ENCODE results near the gene TNFRSF1B. TPM values are rescaled to one million over a fixed set of nuclear protein-coding genes. Genes with fewer than 3 reads are reported as not detected.
A peak's percentile ranks its signal among the peaks of the same experiment; 100 is the strongest.

Gene TNFRSF1B
- total RNA-seq, 2 donors from 2014 or later = 95.4 to 130 TPM

- H3K9me3 Mint-ChIP-seq = no peaks in the 10 kb centered on the region
- DNase-seq = no peak
- H3K36me3 Mint-ChIP-seq (ENCODE audit: insufficient read depth in 2 of 2) = peaks cover 5% of the 10 kb centered on the region in 2 donors
- H3K27me3 Mint-ChIP-seq (ENCODE audit: low read depth) = no peaks in the 10 kb centered on the region
- ATAC-seq (replicated peaks in 1 of 2) = no peak
- no peak overlapping the region for H3K4me3 Mint-ChIP-seq
- H3K27ac Mint-ChIP-seq = no peak overlapping the region
- peaks cover 60% of the 10 kb centered on the region for H3K4me1 Mint-ChIP-seq (ENCODE audit: low read depth)
Measured at GRCh38 chr1:12185918-12186678, 19.3 kb downstream of the TNFRSF1B start.

GRCh38 chr1:12186679-12186985 is 19.8 kb downstream of the TNFRSF1B start:
- H3K27ac Mint-ChIP-seq = no peak overlapping the region
- H3K4me1 Mint-ChIP-seq (ENCODE audit: low read depth) = peaks cover 58% of the 10 kb centered on the region
- H3K4me3 Mint-ChIP-seq = no peak overlapping the region
- H3K9me3 Mint-ChIP-seq = no peaks in the 10 kb centered on the region
- no peaks in the 10 kb centered on the region for H3K27me3 Mint-ChIP-seq (ENCODE audit: low read depth)
- ATAC-seq (replicated peaks in 1 of 2) (no peak), DNase-seq (no peak)
- peaks cover 5 to 6% of the 10 kb centered on the region in 2 donors for H3K36me3 Mint-ChIP-seq (ENCODE audit: insufficient read depth in 2 of 2)

GRCh38 chr1:12188115-12188514 is 21.3 kb downstream of the TNFRSF1B start:
- Mint-ChIP-seq H3K9me3 (no peaks in the 10 kb centered on the region), H3K36me3 (ENCODE audit: insufficient read depth in 2 of 2) (peaks cover 9 to 10% of the 10 kb centered on the region in 2 donors), H3K27me3 (ENCODE audit: low read depth) (no peaks in the 10 kb centered on the region), H3K4me1 (ENCODE audit: low read depth) (peaks cover 47% of the 10 kb centered on the region), H3K27ac (peak overlapping the region; percentile 62), H3K4me3 (no peak overlapping the region)
- no peak for DNase-seq
- peak; percentile 26 to 37 for ATAC-seq (replicated peaks in 1 of 2)

- no peak overlapping the region for H3K27ac Mint-ChIP-seq
- H3K4me3 Mint-ChIP-seq = no peak overlapping the region
- peaks cover 45% of the 10 kb centered on the region for H3K4me1 Mint-ChIP-seq (ENCODE audit: low read depth)
- H3K36me3 Mint-ChIP-seq (ENCODE audit: insufficient read depth in 2 of 2) = peaks cover 9% of the 10 kb centered on the region in 2 donors
- ATAC-seq (replicated peaks in 1 of 2) (no peak), DNase-seq (no peak)
- no peaks in the 10 kb centered on the region for H3K27me3 Mint-ChIP-seq (ENCODE audit: low read depth)
- no peaks in the 10 kb centered on the region for H3K9me3 Mint-ChIP-seq
Measured at GRCh38 chr1:12188657-12189327, 22.0 kb downstream of the TNFRSF1B start.

- H3K27ac Mint-ChIP-seq = peak overlapping the region; percentile 44
- H3K9me3 Mint-ChIP-seq = no peaks in the 10 kb centered on the region
- H3K4me1 Mint-ChIP-seq (ENCODE audit: low read depth) = peaks cover 45% of the 10 kb centered on the region
- H3K4me3 Mint-ChIP-seq = no peak overlapping the region
- no peaks in the 10 kb centered on the region for H3K27me3 Mint-ChIP-seq (ENCODE audit: low read depth)
- ATAC-seq (replicated peaks in 1 of 2) (no peak), DNase-seq (no peak)
- peaks cover 9 to 15% of the 10 kb centered on the region in 2 donors for H3K36me3 Mint-ChIP-seq (ENCODE audit: insufficient read depth in 2 of 2)
Measured at GRCh38 chr1:12189328-12189682, 22.5 kb downstream of the TNFRSF1B start.

GRCh38 chr1:12191242-12192032 is 24.6 kb downstream of the TNFRSF1B start:
- Mint-ChIP-seq H3K9me3 (no peaks in the 10 kb centered on the region), H3K4me1 (ENCODE audit: low read depth) (peaks cover 38% of the 10 kb centered on the region), H3K27ac (no peak overlapping the region), H3K27me3 (ENCODE audit: low read depth) (no peaks in the 10 kb centered on the region), H3K4me3 (no peak overlapping the region), H3K36me3 (ENCODE audit: insufficient read depth in 2 of 2) (peaks cover 9 to 21% of the 10 kb centered on the region in 2 donors)
- no peak for DNase-seq
- ATAC-seq (replicated peaks in 1 of 2) = peak in 1 of 2 donors; percentile 23

GRCh38 chr1:12194666-12195216 is 27.9 kb downstream of the TNFRSF1B start:
- H3K36me3 Mint-ChIP-seq (ENCODE audit: insufficient read depth in 2 of 2) = peaks cover 5 to 22% of the 10 kb centered on the region in 2 donors
- H3K4me3 Mint-ChIP-seq = no peak overlapping the region
- no peaks in the 10 kb centered on the region for H3K9me3 Mint-ChIP-seq
- H3K27ac Mint-ChIP-seq = no peak overlapping the region
- no peak for DNase-seq
- no peak for ATAC-seq (replicated peaks in 1 of 2)
- no peaks in the 10 kb centered on the region for H3K27me3 Mint-ChIP-seq (ENCODE audit: low read depth)
- peaks cover 47% of the 10 kb centered on the region for H3K4me1 Mint-ChIP-seq (ENCODE audit: low read depth)

GRCh38 chr1:12195416-12195815 is 28.6 kb downstream of the TNFRSF1B start:
- no peaks in the 10 kb centered on the region for H3K27me3 Mint-ChIP-seq (ENCODE audit: low read depth)
- no peak overlapping the region for H3K4me3 Mint-ChIP-seq
- ATAC-seq (replicated peaks in 1 of 2) = no peak
- DNase-seq = no peak
- H3K36me3 Mint-ChIP-seq (ENCODE audit: insufficient read depth in 2 of 2) = peaks cover 5 to 22% of the 10 kb centered on the region in 2 donors
- no peak overlapping the region for H3K27ac Mint-ChIP-seq
- H3K9me3 Mint-ChIP-seq = no peaks in the 10 kb centered on the region
- peaks cover 45% of the 10 kb centered on the region for H3K4me1 Mint-ChIP-seq (ENCODE audit: low read depth)

- H3K27me3 Mint-ChIP-seq (ENCODE audit: low read depth) = no peaks in the 10 kb centered on the region
- H3K4me1 Mint-ChIP-seq (ENCODE audit: low read depth) = peaks cover 52% of the 10 kb centered on the region
- DNase-seq (no peak), ATAC-seq (replicated peaks in 1 of 2) (peak; percentile 32 to 46)
- H3K36me3 Mint-ChIP-seq (ENCODE audit: insufficient read depth in 2 of 2) = peaks cover 7 to 20% of the 10 kb centered on the region in 2 donors
- H3K27ac Mint-ChIP-seq = peak overlapping the region; percentile 46
- H3K9me3 Mint-ChIP-seq = no peaks in the 10 kb centered on the region
- no peak overlapping the region for H3K4me3 Mint-ChIP-seq
Measured at GRCh38 chr1:12196641-12197482, 30.1 kb downstream of the TNFRSF1B start.

- ATAC-seq (replicated peaks in 1 of 2) = no peak
- Mint-ChIP-seq H3K27ac (no peak overlapping the region), H3K4me1 (ENCODE audit: low read depth) (peaks cover 57% of the 10 kb centered on the region), H3K9me3 (no peaks in the 10 kb centered on the region), H3K36me3 (ENCODE audit: insufficient read depth in 2 of 2) (peaks cover 5 to 24% of the 10 kb centered on the region in 2 donors), H3K4me3 (no peak overlapping the region), H3K27me3 (ENCODE audit: low read depth) (no peaks in the 10 kb centered on the region)
- DNase-seq = no peak
Measured at GRCh38 chr1:12197483-12197880, 30.7 kb downstream of the TNFRSF1B start.

GRCh38 chr1:12200208-12200607 is 33.4 kb downstream of the TNFRSF1B start:
- ATAC-seq (replicated peaks in 1 of 2) (no peak), DNase-seq (no peak)
- Mint-ChIP-seq H3K4me1 (ENCODE audit: low read depth) (peaks cover 67% of the 10 kb centered on the region), H3K27ac (no peak overlapping the region), H3K4me3 (no peak overlapping the region), H3K9me3 (no peaks in the 10 kb centered on the region), H3K27me3 (ENCODE audit: low read depth) (no peaks in the 10 kb centered on the region), H3K36me3 (ENCODE audit: insufficient read depth in 2 of 2) (peaks cover 2 to 13% of the 10 kb centered on the region in 2 donors)

- ATAC-seq (replicated peaks in 1 of 2) (no peak), DNase-seq (no peak)
- no peaks in the 10 kb centered on the region for H3K27me3 Mint-ChIP-seq (ENCODE audit: low read depth)
- peaks cover 4 to 13% of the 10 kb centered on the region in 2 donors for H3K36me3 Mint-ChIP-seq (ENCODE audit: insufficient read depth in 2 of 2)
- H3K27ac Mint-ChIP-seq = no peak overlapping the region
- H3K9me3 Mint-ChIP-seq = no peaks in the 10 kb centered on the region
- peaks cover 60% of the 10 kb centered on the region for H3K4me1 Mint-ChIP-seq (ENCODE audit: low read depth)
- H3K4me3 Mint-ChIP-seq = no peak overlapping the region
Measured at GRCh38 chr1:12201352-12202189, 34.8 kb downstream of the TNFRSF1B start.
